ENCODE data around the gene SORT1.
"Not testable (repeated sequence)": the region's sequence is repeated elsewhere in the genome, so short reads cannot be mapped to it uniquely, and the experiment has no call there.

The SORT1 gene

DNA sequence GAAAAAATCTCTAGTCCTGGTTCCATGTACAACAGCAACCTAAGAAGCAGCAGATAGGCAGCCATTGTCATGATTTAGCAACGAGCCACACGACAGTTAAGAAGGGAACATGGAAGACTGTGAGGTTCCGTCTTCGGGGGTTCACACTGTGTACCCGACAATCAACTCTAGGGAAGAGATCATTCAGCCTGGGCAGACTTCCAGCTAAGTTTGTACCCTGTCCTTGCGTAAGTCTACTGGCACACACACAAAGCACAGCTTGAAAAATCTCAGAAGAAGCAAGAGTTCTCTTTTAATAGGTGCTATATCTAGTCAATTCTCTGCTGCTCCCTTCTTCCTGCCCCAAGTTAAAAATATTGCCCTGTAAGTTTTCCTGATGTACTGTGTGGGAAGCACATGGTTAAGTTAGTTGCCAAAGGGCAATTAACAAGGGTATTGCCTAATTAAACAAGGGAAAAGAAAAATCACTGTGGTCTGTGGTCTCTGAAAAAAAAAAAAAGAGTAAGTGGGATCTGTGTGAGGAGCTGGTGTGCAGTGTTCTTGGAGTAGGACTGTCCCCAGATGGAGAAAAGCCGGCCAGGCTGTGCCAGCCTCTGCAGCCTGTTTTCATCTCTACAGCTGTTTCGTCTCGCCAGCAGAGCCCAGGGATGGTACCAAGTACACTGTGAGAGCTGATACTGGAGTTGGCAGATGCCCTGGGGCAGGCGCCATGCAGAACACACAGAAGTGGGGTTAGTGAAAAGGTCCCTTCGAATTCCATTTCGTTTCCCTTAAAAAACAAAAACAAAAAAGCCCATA, 84.5 kb downstream of the SORT1 start:
- in situ Hi-C loops (cut with MboI; ENCODE audit: low pct_unique_long_range_greater_than_20kb, low sequenced_read_pairs, unreplicated experiment) = no loop called here
- no peak for DNase-seq (ENCODE audit: low spot score)
- TF ChIP-seq, protein P1, sequence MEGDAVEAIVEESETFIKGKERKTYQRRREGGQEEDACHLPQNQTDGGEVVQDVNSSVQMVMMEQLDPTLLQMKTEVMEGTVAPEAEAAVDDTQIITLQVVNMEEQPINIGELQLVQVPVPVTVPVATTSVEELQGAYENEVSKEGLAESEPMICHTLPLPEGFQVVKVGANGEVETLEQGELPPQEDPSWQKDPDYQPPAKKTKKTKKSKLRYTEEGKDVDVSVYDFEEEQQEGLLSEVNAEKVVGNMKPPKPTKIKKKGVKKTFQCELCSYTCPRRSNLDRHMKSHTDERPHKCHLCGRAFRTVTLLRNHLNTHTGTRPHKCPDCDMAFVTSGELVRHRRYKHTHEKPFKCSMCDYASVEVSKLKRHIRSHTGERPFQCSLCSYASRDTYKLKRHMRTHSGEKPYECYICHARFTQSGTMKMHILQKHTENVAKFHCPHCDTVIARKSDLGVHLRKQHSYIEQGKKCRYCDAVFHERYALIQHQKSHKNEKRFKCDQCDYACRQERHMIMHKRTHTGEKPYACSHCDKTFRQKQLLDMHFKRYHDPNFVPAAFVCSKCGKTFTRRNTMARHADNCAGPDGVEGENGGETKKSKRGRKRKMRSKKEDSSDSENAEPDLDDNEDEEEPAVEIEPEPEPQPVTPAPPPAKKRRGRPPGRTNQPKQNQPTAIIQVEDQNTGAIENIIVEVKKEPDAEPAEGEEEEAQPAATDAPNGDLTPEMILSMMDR (IDR thresholded peaks at IDR 0.05; ENCODE audit: extremely low read depth, insufficient read depth, missing control alignments) = no peak

DNA sequence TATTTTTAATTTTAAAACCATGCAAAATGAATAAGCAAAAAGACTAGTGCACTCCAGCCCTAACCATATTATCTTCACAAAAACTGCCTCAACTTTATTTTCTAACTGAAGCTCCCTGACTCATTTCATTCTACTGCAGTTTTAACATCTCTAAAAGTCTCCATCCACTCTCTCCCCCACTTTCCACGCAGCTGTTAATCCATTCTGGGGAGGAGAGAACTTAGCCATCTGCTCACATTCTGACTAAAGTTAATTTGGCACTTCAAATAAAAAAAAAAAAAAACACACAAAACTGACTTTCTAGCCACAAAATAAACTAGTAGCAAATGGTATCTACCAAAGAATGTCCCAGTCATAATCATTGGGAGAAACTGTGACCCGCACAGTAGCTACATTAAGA, 85.5 kb downstream of the SORT1 start:
- in situ Hi-C loops (cut with MboI; ENCODE audit: low pct_unique_long_range_greater_than_20kb, low sequenced_read_pairs, unreplicated experiment) = no loop called here
- no peak for DNase-seq (ENCODE audit: low spot score)
- TF ChIP-seq, protein P1 (IDR thresholded peaks at IDR 0.05; ENCODE audit: extremely low read depth, insufficient read depth, missing control alignments) = no peak

DNA sequence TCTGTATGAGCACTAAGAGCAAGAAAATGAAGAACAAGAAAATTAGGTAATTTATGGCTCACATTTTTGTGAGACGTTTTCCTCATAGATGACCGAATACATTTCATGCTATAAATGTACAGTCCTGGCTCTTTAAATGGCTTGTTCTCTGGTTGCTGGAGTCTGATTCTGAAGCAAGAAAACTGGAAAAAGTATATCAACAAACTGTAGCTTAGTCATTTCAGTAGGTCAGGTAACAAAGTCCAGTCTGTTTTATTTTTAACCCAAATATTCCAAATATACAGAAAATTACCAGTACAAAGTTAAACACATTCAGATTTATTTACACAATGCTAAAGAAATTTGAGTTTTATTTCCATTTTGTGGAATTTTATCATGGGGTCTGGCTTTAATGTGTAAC, 88.4 kb downstream of the SORT1 start:
- in situ Hi-C loops (cut with MboI; ENCODE audit: low pct_unique_long_range_greater_than_20kb, low sequenced_read_pairs, unreplicated experiment) = no loop called here
- no peak for DNase-seq (ENCODE audit: low spot score)
- TF ChIP-seq, protein P1 (IDR thresholded peaks at IDR 0.05; ENCODE audit: extremely low read depth, insufficient read depth, missing control alignments) = no peak

DNA sequence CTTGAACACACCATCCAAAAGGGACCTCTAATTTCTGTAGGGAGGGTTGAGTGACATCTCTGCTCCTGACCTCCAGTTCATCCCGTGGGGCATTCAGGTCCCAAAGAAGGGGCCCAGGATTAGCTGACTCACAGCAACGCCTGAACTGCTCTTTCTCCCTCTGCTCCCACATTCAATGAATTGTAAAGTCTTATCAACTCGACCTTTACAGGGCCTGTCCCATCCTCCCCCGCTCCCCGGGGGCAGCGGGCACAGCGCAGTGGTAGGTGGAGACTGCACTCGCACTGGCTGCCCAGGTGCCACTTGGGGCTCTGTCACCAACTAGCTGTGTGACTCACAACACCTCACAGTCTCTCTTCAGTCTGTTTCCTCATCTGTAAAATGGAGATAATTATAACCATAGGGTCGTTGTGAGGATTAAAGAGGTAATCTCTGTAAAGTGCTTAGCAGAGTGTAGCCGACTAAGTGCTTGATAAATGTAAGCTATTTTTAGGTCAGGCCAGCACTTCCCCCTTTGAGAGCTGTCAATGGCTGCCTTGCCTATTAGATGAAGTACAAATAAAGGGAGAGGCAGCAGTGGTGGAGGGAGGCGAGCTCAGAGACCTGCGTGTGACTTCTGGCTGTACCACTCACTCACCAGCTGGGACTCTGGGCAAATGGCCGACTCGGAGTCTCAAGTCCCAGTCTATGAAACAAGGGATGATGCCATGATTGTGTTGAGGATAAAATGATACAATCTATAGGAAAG, 90.3 kb downstream of the SORT1 start:
- in situ Hi-C loops (cut with MboI; ENCODE audit: low pct_unique_long_range_greater_than_20kb, low sequenced_read_pairs, unreplicated experiment) = no loop called here
- TF ChIP-seq, protein P1 (IDR thresholded peaks at IDR 0.05; ENCODE audit: extremely low read depth, insufficient read depth, missing control alignments) = no peak
- DNase-seq (ENCODE audit: low spot score) = no peak

DNA sequence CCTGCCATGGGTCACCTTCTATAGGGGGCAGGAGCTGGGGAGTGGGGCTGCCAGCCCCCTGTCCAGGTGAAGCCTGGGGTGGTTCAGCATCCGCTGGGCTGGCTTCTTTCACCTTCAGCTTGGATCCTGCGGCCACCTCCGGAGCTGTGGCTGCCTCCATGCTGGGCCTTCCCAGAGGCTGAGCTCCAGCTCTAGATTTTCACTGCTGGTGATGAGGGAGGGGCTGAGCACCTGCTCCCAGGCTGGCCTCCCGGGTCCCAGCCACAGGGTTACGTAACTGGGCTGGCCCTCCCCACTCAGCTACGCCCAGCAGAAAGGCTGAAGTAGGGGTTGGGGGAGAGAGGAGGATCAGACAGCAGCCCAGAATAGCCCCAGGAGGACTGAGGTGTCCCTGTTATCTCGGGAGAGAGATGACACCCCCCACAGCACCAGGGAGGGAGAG, 90.9 kb downstream of the SORT1 start, which contains the start of gene MYBPHL:
Gene MYBPHL, minus strand, starts transcription at position 180 of the 442 bp plus-strand sequence. Its CDS starts 20 bp downstream, at position 160.
- TF ChIP-seq, protein P1 (IDR thresholded peaks at IDR 0.05; ENCODE audit: extremely low read depth, insufficient read depth, missing control alignments) = no peak
- in situ Hi-C loops (cut with MboI; ENCODE audit: low pct_unique_long_range_greater_than_20kb, low sequenced_read_pairs, unreplicated experiment) = no loop called here
- DNase-seq (ENCODE audit: low spot score) = no peak

DNA sequence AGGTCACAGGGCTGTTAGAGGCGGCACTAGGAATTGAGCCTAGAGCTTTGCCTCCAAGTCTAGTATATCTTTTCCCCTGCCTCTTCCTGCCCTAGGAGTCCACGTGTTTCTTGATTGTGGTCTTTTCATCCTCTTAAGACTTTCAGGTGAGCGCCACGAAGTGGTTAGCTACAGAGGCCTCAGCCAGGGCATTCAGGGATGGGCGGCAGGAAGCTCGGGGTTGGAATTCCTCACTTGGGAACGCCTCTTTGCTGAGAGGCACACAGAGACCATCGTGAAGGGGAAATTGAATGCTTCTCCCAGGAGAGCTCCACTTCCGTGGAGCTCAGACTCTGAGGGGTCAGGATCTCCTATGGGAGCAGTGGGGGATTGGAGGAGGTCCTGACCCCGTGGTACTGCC, 91.7 kb downstream of the SORT1 start:
- in situ Hi-C loops (cut with MboI; ENCODE audit: low pct_unique_long_range_greater_than_20kb, low sequenced_read_pairs, unreplicated experiment); DNase-seq (ENCODE audit: low spot score): not testable (repeated sequence)
